SW 1271 (cell line): ENCODE results near the gene AUH.

ENCODE experiments used
- DNase-seq, 2 experiments: peaks; one replicate each; lab custom pipeline; 2025; lab: John Stamatoyannopoulos, UW

The AUH gene

DNA sequence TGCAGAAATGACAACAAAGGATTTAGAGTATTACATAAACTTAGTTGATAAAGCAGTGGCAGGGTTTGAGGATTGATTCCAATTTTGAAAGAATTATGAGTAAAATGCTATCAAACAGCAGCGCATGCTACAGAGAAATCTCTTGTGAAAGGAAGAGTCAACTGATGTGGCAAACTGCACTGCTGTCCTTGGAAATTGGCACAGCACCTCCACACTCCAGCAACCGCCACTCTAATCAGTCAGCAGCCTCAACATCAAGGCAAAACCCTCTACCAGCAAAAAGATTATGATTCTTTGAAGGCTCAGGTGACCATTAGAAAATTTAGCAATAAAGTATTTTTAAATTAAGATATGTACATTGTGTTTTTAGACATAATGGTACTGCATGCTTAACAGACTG, 66.4 kb downstream of the AUH start:
- DNase-seq = no peak

DNA sequence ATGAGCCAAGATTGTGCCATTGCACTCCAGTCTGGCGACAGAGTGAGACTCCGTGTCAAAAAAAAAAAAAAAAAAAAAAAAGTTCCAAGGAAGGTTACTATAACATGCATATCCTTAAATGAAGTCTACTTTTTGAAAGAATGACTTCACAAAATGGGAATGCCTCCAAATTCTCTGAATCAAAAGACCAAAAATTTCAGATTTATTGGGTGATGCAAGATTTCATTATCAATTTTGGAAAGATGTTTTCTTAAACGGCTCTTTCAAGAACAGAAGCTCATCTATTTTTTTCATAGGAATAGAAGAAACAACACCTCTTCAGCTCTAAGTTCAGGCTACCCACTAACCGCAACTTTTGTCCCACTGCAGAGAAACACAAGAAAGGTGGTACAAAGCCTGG, 69.9 kb downstream of the AUH start:
- DNase-seq = no peak

DNA sequence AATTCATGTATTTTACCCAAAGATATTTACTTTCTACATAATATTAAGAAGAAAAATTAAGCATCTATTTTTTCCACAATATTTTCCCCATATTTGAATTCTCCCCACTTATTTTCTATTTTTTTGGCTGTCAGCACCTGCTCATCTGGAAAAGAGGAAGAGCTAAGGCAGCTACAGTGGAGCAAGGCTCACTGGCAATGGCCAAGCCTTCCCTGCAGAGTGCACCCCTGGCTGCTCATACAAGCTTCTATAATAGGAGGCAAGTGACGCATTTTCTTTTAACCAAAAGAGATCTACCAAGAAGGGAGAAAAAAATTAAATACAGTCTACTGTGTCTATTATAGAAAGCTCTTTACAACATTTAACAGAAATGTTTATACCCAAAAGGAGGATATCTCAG, 72.5 kb downstream of the AUH start:
- no peak for DNase-seq

GRCh38 chr9:91285729-91286353, 75.9 kb downstream of the AUH start:
- no peak for DNase-seq

DNA sequence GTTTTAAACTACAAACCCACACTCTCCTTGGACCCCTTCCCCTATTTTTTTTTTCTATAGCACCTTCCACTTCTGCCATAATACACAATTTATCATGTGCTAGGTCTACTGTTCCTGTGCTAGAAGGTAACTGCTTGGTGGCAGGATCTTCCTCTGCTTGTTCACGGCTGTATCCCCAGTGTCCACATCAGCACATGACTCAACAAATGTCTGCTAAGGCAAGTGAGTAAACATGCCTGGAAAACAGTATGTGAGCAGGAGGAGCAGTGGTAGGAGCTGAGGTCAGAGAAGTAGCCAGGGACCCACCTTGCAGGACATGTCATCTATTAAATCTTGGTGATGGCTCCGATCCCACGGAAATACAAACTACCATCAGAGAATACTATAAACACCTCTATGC, 79.4 kb downstream of the AUH start:
- DNase-seq = no peak

GRCh38 chr9:91279296-91280204, 82.2 kb downstream of the AUH start:
- no peak for DNase-seq

GRCh38 chr9:91276513-91276912, 85.2 kb downstream of the AUH start:
- DNase-seq = no peak

GRCh38 chr9:91275655-91276054, 86.1 kb downstream of the AUH start:
- no peak for DNase-seq

- no peak for DNase-seq
Observed at GRCh38 chr9:91274949-91275492, 86.7 kb downstream of the AUH start.

DNA sequence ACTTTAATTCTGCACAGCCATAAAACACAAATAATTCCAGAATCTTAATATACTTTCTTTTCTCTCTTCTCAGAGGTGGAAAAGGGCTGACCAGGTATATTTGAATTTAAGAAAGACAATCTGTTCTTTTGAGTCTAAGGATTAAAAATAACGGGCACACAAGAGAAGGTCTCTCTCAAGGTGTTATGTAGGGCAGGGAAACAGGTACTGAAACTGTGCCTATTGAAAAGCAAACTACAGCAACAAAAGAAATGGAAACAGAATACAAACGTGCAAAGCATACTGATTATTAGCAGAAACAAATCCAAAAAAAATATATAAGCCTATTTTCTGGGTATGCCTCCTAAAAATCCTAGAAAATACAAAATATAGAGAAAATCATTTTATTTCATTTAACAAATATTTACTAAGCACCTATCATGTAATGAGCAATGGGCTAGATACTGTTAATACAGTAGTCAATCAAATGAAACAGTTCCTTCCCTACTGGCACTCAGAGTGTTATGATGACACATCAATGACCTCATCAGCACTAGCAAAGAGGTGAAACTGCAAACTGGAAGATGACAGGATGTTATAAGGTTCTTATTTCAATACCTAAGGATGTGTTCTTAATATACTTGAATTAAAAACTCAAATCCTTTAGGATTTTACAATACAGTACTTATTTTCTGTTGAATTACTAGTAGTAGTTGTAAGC, 87.7 kb downstream of the AUH start:
- DNase-seq = peak in 1 of 2 experiments; percentile 34

- DNase-seq = no peak
Observed at GRCh38 chr9:91271156-91271555, 90.6 kb downstream of the AUH start.

DNA sequence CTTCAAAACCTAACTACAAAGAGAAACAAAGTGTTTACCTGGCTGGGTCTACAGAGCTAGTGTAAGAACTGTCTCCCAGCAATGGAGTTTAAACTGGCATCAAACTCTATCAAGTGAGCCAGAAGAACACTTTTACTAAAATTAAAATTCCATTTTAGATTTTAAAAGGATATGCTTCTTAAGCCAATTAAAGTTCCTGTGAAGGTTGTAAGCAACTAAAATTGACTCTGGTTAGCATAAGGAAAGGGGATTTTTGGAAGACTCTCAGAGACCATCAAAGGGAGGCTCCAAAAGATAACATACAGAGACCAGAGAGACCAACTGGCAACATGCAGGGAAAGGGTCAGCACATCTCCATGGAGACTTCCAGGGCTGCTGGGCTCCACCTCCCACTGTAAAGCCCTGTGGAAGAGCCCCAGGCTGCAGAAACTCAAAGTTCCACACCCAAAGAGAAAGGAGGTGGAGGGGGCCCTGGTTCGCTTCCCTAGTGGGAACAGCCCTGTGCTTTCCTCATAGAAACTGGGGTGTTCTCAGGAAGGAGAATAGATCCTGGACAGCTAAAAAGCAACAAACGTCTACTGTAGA, 91.7 kb downstream of the AUH start:
- no peak for DNase-seq

DNA sequence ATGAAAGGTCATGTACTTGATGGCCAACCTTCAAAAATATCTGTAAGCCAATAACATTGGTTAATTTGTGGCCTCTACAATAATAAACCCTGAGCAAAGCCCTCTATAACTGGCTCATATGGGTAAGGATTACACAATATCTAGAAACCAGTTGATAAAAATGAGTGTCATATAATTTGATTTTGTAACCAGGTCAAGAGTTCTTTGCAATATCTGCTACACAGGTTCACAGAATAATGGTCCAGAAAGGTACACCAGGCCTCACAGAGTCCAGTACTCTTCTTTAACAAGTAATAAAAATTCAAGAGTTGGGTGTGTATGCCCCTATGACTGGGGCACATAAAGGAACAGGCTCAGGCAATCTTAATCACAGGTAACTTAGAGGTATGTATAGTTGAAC, 95.3 kb downstream of the AUH start:
- no peak for DNase-seq

DNA sequence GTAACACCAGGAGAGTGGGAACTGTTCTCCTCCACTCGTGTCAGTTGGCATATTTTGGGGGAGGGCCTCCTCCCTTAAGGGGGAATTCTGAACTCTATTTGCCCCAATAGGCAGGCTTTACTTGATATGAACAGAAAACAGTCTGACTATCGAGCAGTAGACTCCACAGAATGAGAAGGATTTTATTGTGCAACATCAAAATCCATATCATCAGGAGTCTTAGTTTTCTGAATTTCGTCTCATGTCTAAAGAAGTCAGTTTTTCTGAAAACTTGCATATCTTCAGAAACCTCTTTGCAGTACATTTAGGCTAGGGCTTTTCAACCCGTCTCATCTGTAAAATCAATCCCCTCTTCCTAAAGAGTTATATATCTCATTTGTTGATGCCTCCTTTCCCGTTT, 96.2 kb downstream of the AUH start:
- no peak for DNase-seq

GRCh38 chr9:91261417-91261816, 100.3 kb downstream of the AUH start:
- no peak for DNase-seq

- no peak for DNase-seq
Observed at GRCh38 chr9:91259162-91259561, 102.6 kb downstream of the AUH start.

DNA sequence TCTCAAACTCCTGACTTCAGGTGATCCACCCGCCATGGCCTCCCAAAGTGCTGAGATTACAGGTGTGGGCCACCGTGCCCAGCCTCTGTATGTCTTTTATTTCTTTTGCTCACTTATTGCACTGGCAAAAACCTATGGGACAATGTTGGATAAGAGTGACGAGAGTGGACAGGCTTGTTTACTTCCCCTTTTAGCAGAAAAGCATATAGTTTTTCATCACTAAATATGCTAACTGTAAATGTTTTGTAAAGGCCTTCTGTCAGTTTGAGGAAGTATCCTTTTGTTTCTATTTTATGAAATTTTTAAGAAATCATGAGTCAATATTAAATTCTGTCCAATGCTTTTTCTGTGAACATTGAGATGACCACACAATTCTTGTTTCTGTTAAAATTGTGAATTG, 103.3 kb downstream of the AUH start:
- no peak for DNase-seq

GRCh38 chr9:91256235-91256634, 105.5 kb downstream of the AUH start:
- DNase-seq = no peak

DNA sequence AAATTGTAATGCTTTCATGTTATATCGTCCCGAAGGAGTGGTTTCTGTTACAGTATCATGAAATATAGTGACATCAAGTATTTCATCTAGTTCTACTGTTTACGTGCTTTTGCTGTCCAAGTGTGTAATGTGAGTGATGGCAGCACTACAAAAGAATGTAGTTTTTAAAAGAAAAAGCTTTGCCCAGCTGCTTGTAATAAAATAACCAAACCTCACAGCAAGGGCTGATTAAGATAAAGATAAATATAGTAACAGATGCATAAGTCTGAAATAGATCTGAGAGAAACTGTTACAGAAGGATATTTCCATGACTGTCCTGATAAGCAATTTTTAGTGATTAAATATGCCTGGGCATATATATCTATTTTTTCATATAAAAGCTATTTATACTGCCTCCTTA, 106.4 kb downstream of the AUH start:
- no peak for DNase-seq

DNA sequence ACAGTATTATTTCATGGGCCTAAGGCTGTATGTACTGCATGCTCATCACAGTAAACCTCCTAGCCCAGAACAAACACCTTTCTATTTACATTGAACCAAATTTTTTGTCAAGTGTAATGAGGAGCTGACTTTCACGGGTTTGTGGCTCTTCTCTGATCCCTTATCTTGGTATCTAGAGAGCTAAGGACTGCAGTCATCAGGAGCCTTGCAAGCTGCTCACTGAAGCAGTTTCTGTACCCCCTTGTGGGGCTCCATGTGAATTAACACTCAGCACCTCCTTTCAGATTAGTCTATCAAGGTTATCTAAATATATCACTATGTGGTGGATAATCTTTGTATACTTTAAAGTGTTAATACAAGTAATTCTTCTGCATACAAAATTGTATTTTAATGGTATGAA, 108.2 kb downstream of the AUH start:
- DNase-seq = no peak

DNA sequence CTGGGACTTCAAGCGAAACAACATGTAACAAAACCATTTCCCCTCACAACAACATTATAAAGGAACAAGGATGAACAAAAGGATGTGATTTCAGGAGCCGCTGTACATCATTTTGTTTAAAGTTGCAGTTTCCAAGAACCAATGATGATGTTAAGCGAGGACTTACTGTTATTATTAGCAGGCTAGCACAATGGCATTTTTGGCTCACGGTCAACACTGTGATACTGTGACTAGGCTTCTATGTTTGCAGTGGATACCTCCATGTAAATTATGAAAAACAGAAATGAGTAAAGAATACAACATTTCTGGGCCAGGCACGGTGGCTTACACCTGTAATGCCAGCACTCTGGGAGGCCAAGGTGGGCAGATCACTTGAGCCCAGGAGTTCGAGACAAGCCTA, 113.0 kb downstream of the AUH start:
- DNase-seq = no peak

- DNase-seq = no peak
Observed at GRCh38 chr9:91247278-91247677, 114.4 kb downstream of the AUH start.
